ENCODE measurements around the gene CERS6.
"Not testable (repeated sequence)": the region's sequence is repeated elsewhere in the genome, so short reads cannot be mapped to it uniquely, and the experiment has no call there.

CERS6 gene

GRCh38 chr2:168773719-168774521, 317.8 kb downstream of the CERS6 start:
- DNase-seq (ENCODE audit: low spot score), result no peak

GRCh38 chr2:168775837-168776236, 319.8 kb downstream of the CERS6 start:
- no peak for DNase-seq (ENCODE audit: low spot score)

- no peak for DNase-seq (ENCODE audit: low spot score)
These were observed 324.6 kb downstream of the CERS6 start for GRCh38 chr2:168780669-168781071.

GRCh38 chr2:168781191-168781817, 325.2 kb downstream of the CERS6 start:
- DNase-seq (ENCODE audit: low spot score), result no peak

GRCh38 chr2:168782271-168782670, 326.2 kb downstream of the CERS6 start:
- no peak for DNase-seq (ENCODE audit: low spot score)

- no peak for DNase-seq (ENCODE audit: low spot score)
These were observed 328.9 kb downstream of the CERS6 start for GRCh38 chr2:168784993-168785392.

- no peak for DNase-seq (ENCODE audit: low spot score)
These were observed 331.2 kb downstream of the CERS6 start for GRCh38 chr2:168787098-168787781.

- no peak for DNase-seq (ENCODE audit: low spot score)
These were observed 331.8 kb downstream of the CERS6 start for GRCh38 chr2:168787782-168788376.

- DNase-seq (ENCODE audit: low spot score), result no peak
These were observed 333.7 kb downstream of the CERS6 start for GRCh38 chr2:168789776-168790175.

GRCh38 chr2:168790226-168790902, 334.3 kb downstream of the CERS6 start:
- no peak for DNase-seq (ENCODE audit: low spot score)

GRCh38 chr2:168791140-168791539, 335.1 kb downstream of the CERS6 start:
- DNase-seq (ENCODE audit: low spot score), result not testable (repeated sequence)

- no peak for DNase-seq (ENCODE audit: low spot score)
These were observed 337.5 kb downstream of the CERS6 start for GRCh38 chr2:168793596-168793995.

GRCh38 chr2:168794968-168795367, 338.9 kb downstream of the CERS6 start:
- DNase-seq (ENCODE audit: low spot score), result no peak

- DNase-seq (ENCODE audit: low spot score), result no peak
These were observed 340.1 kb downstream of the CERS6 start for GRCh38 chr2:168796090-168796577.

GRCh38 chr2:168796583-168797285, 340.7 kb downstream of the CERS6 start:
- no peak for DNase-seq (ENCODE audit: low spot score)

GRCh38 chr2:168797286-168797655, 341.2 kb downstream of the CERS6 start:
- DNase-seq (ENCODE audit: low spot score), result no peak

- DNase-seq (ENCODE audit: low spot score), result no peak
These were observed 342.2 kb downstream of the CERS6 start for GRCh38 chr2:168798076-168798887.

- DNase-seq (ENCODE audit: low spot score), result no peak
These were observed 342.9 kb downstream of the CERS6 start for GRCh38 chr2:168798888-168799410.

- no peak for DNase-seq (ENCODE audit: low spot score)
These were observed 345.4 kb downstream of the CERS6 start for GRCh38 chr2:168801471-168801870.
